B cell (primary cell): Measurements from ENCODE around the gene TRABD. TPM values are rescaled to one million over a fixed set of nuclear protein-coding genes. Genes with fewer than 3 reads are reported as not detected.
A peak's percentile ranks its signal among the peaks of the same experiment; 100 is the strongest.

Experiments
- ATAC-seq: fragments of 200-7000 bp; cut with Tn5 transposase; one replicate; pipeline ENCODE4 v1.10.0; 2021; ENCODE audit warnings: low read depth, mild to moderate bottlenecking, moderate number of reproducible peaks, moderate library complexity
- CTCF ChIA-PET: fragments of 350-600 bp; sonication (Branson Sonifier 250); formaldehyde crosslinking; loops from one replicate; lab custom pipeline; 2021; ENCODE audit warnings: antibody characterized with exemption, inconsistent platforms; lab: Charles Lee
- POLR2A ChIA-PET: fragments of 350-600 bp; sonication (Branson Sonifier 250); formaldehyde crosslinking; loops from one replicate; lab custom pipeline; 2021; ENCODE audit warnings: antibody characterized with exemption; lab: Charles Lee
- DNase-seq: peaks from one replicate; pipeline ENCODE4 v3.0.0; 2013
- H2AFZ ChIP-seq: 2 replicates; pipeline ENCODE4 v1.6.1; 2012; ENCODE audit warnings: mild to moderate bottlenecking, low read depth, low read length; ENCODE audit not compliant: insufficient read depth, poor library complexity, severe bottlenecking
- H3K27ac ChIP-seq, 2 donors: 1 replicate in 1 of 2; 2 replicates in 1 of 2; pipeline ENCODE4 v1.5.1; 2012 to 2013; ENCODE audit warnings: low read length in 2 of 2, mild to moderate bottlenecking in 2 of 2, moderate library complexity in 1 of 2
- H3K27me3 ChIP-seq, 4 experiments: fragments of 200-600 bp in 1 of 4; sonication (generic) in 1 of 4; replicated peaks in 1 of 4; 1 replicate in 2 of 4; 2 replicates in 2 of 4; pipeline versions ENCODE4 v1.6.1 to v1.7.0; 2013 to 2016; ENCODE audit warnings: low read length in 3 of 4, mild to moderate bottlenecking in 2 of 4, mixed read lengths in 1 of 4, moderate library complexity in 1 of 4; ENCODE audit not compliant: insufficient read depth in 4 of 4, control insufficient read depth in 3 of 4; ENCODE audit errors: control extremely low read depth in 1 of 4
- H3K36me3 ChIP-seq, 2 experiments: replicated peaks in 1 of 2; 1 replicate in 1 of 2; 2 replicates in 1 of 2; pipeline versions ENCODE4 v1.6.1 to v1.7.1; 2013; ENCODE audit warnings: low read length in 1 of 2; ENCODE audit not compliant: insufficient read depth in 2 of 2, control insufficient read depth in 1 of 2; ENCODE audit errors: control extremely low read depth in 1 of 2, extremely low read depth in 1 of 2
- H3K4me1 ChIP-seq, 2 donors: fragments of 200-600 bp in 1 of 2; sonication (generic) in 1 of 2; 1 replicate in 1 of 2; 2 replicates in 1 of 2; pipeline versions ENCODE4 v1.5.1 to v1.6.1; 2013 to 2017; ENCODE audit warnings: low read length in 2 of 2; ENCODE audit not compliant: control insufficient read depth in 2 of 2, insufficient read depth in 2 of 2
- H3K4me2 ChIP-seq: replicated peaks from 2 replicates; pipeline ENCODE3; 2012; ENCODE audit warnings: mild to moderate bottlenecking, low read depth, low read length; ENCODE audit not compliant: poor library complexity, severe bottlenecking
- H3K4me3 ChIP-seq, 5 experiments: fragments of 200-600 bp in 1 of 5; sonication (generic) in 1 of 5; 1 replicate in 3 of 5; 2 replicates in 2 of 5; pipeline versions ENCODE4 v1.5.1 to v1.7.0; 2011 to 2016; ENCODE audit warnings: low read length in 4 of 5, mild to moderate bottlenecking in 4 of 5, low read depth in 2 of 5, control low read depth in 1 of 5, moderate library complexity in 1 of 5; ENCODE audit not compliant: insufficient read depth in 1 of 5; ENCODE audit errors: control extremely low read depth in 1 of 5, extremely low read depth in 1 of 5
- H3K79me2 ChIP-seq: fragments of 200-600 bp; sonication (generic); one replicate; pipeline ENCODE4 v1.6.0; 2016; ENCODE audit warnings: low read length; ENCODE audit not compliant: control insufficient read depth, insufficient read depth
- H3K9ac ChIP-seq: fragments of 200-600 bp; sonication (generic); 2 replicates; pipeline ENCODE4 v1.6.1; 2017; ENCODE audit warnings: mild to moderate bottlenecking, low read length, moderate library complexity
- H3K9me3 ChIP-seq, 3 donors: one replicate each; pipeline versions ENCODE4 v1.6.1 to v1.7.1; 2013; ENCODE audit warnings: low read length in 2 of 3; ENCODE audit not compliant: control insufficient read depth in 2 of 3, insufficient read depth in 1 of 3; ENCODE audit errors: control extremely low read depth in 1 of 3
- H4K20me1 ChIP-seq: 2 replicates; pipeline ENCODE4 v1.6.0; 2012; ENCODE audit warnings: mild to moderate bottlenecking, low read length; ENCODE audit not compliant: insufficient read depth, control insufficient read depth, poor library complexity, severe bottlenecking
- H3K27ac Mint-ChIP-seq: one replicate; pipeline ENCODE4 v1.8.0; 2021; ENCODE audit warnings: mixed read lengths
- H3K27me3 Mint-ChIP-seq: one replicate; pipeline ENCODE4 v1.8.0; 2021; ENCODE audit warnings: mixed read lengths
- H3K4me1 Mint-ChIP-seq: one replicate; pipeline ENCODE4 v1.8.0; 2021; ENCODE audit warnings: mixed read lengths
- H3K4me3 Mint-ChIP-seq: one replicate; pipeline ENCODE4 v1.8.0; 2021; ENCODE audit warnings: mixed read lengths
- H3K9me3 Mint-ChIP-seq: one replicate; pipeline ENCODE4 v1.8.0; 2022; ENCODE audit warnings: mixed read lengths; ENCODE audit not compliant: insufficient read depth
- CTCF ChIP-seq: fragments of 200-600 bp; IDR thresholded peaks from one replicate; pipeline ENCODE4 v1.8.0; 2022; ENCODE audit warnings: antibody characterized with exemption, mild to moderate bottlenecking
- EZH2 ChIP-seq: IDR thresholded peaks from 2 replicates; pipeline ENCODE4 v1.6.1; 2012; ENCODE audit warnings: borderline replicate concordance, low read depth, mild to moderate bottlenecking, moderate library complexity, low read length; ENCODE audit not compliant: insufficient read depth, poor library complexity, severe bottlenecking
- WGBS: methylation state at CpG from one replicate; pipeline ENCODE4 v1.1.5; 2013; ENCODE audit warnings: missing lambda C conversion rate; ENCODE audit not compliant: insufficient coverage; 5-methylcytosine and 5-hydroxymethylcytosine counted together
- intact Hi-C: fragments of 100-400 bp; cut with micrococcal nuclease; formaldehyde crosslinking; loops from one replicate; pipeline ENCODE4 v1.10.0; 2022
- polyA plus RNA-seq: library from polyadenylated mRNA; depleted of rRNA; stranded (reverse); fragments of >200 nt; gene quantifications from 2 replicates; pipeline ENCODE4 v1.2.3, GENCODE V29; 2012
- total RNA-seq, 2 donors: library from RNA; stranded (reverse); fragments of 120-200 nt in 1 of 2; gene quantifications; 1 replicate in 1 of 2; 2 replicates in 1 of 2; pipeline versions ENCODE4 v1.2.3 to v1.2.4, GENCODE V29; 2013 to 2022

Gene TRABD
- total and polyA plus RNA-seq, 2 donors (not counting 1 experiment from before 2014, with no cell fraction given) = 164 to 200 TPM

DNA sequence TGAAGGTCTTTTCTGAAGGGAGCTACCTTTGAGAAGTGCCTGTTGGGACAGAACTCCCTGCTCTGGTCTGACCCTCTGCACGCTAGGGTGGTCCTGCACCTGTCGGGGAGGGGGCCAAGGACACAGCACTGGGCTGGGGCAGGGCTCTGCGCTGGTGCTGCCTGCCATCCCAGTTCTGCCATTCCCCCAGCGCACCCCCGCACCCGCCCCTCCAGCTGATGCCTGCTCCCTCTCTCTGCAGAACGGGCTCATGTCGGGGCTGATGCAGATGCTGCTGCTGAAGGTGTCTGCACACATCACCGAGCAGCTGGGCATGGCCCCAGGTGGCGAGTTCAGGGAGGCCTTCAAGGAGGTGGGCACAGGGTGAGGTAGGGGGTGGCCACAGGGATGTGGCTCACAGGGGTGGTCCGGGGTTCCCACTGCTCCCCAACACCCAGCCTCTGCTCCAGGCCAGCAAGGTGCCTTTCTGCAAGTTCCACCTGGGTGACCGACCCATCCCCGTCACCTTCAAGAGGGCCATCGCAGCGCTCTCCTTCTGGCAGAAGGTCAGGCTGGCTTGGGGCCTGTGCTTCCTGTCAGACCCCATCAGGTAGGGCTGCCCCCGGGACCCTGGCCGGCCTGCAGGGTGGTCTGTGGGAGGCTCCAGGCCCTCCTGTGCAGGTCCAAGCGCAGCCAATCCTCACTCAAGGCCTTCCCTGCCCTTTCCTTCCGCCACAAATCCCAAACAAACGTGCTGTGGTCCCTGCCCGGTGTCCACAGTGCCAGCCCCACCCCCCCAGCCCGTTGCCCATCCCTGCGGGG, 11.5 kb downstream of the TRABD start:
- Histone ChIP-seq H3K4me1 (peaks cover 49 to 57% of the 10 kb centered on the region in 2 donors), H3K79me2 (peaks cover 37% of the 10 kb centered on the region), H2AFZ (no peak overlapping the region), H3K4me2 (no peak overlapping the region), H4K20me1 (peaks cover 13% of the 10 kb centered on the region), H3K36me3 (peaks cover 0 to 27% of the 10 kb centered on the region in 2 experiments), H3K4me3 (no peak overlapping the region), H3K9me3 (no peaks in the 10 kb centered on the region), H3K27me3 (no peaks in the 10 kb centered on the region), H3K9ac (no peak overlapping the region), H3K27ac (no peak overlapping the region)
- Mint-ChIP-seq H3K27me3 (no peaks in the 10 kb centered on the region), H3K4me3 (no peak overlapping the region), H3K27ac (peak overlapping the region; percentile 15), H3K4me1 (peaks cover 31% of the 10 kb centered on the region), H3K9me3 (no peaks in the 10 kb centered on the region)
- no peak for DNase-seq
- intact Hi-C loops = no loop called here
- ChIA-PET CTCF (no interaction called here), POLR2A (interaction anchor here (1.5 kb wide), 1 partner anchor 10 kb away, joined by 5 read pairs; no protein-coding TSS in a partner anchor)
- no peak for ATAC-seq
- WGBS = 93% methylated on average over 23 of the region's 23 CpGs
- no peak for TF ChIP-seq CTCF

DNA sequence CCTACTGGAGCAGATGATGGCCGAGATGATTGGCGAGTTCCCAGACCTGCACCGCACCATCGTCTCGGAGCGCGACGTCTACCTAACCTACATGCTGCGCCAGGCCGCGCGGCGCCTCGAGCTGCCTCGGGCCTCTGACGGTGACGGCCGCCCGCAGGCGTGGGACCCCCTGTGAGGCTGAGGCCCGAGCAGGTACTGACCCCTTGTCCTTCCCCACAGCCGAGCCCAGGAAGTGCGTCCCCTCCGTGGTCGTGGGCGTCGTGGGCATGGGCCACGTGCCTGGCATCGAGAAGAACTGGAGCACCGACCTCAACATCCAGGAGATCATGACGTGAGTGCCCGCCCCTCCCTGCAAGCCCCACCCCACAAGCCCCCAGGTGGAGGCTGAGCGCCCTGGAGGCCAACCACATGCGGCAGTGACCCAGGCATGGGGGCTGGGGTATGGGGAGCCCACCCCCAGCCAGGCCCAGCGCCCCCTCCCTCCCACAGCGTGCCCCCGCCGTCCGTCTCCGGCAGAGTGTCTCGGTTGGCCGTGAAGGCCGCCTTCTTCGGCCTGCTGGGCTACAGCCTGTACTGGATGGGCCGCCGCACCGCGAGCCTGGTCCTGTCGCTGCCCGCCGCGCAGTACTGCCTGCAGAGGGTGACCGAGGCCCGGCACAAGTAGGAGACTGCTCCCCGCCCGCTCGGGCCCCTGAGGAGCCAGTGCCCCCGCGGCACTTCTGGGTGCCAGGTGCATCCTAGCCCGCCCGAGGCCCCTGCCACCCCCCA, 12.3 kb downstream of the TRABD start:
- no peak overlapping the region for H2AFZ ChIP-seq
- H4K20me1 ChIP-seq = peaks cover 13% of the 10 kb centered on the region
- ChIA-PET POLR2A (interaction anchor here (0.6 to 1.0 kb wide), 4 partner anchors 8 to 44 kb away, joined by 3 to 9 read pairs (median 5); no protein-coding TSS in a partner anchor), CTCF (no interaction called here)
- H3K4me1 ChIP-seq = peaks cover 42 to 52% of the 10 kb centered on the region in 2 donors
- H3K4me2 ChIP-seq = no peak overlapping the region
- WGBS = 93% methylated on average over 50 of the region's 61 CpGs
- no peak overlapping the region for H3K27ac ChIP-seq
- DNase-seq (peak; percentile 32), ATAC-seq (no peak)
- no peak for TF ChIP-seq EZH2
- TF ChIP-seq CTCF = no peak
- Mint-ChIP-seq H3K4me1 (peaks cover 26% of the 10 kb centered on the region), H3K27me3 (no peaks in the 10 kb centered on the region), H3K27ac (peak overlapping the region; percentile 41), H3K9me3 (no peaks in the 10 kb centered on the region), H3K4me3 (peak overlapping the region; percentile 67)
- no peak overlapping the region for H3K9ac ChIP-seq
- no peaks in the 10 kb centered on the region for H3K9me3 ChIP-seq
- H3K4me3 ChIP-seq = no peak overlapping the region
- peaks cover 41% of the 10 kb centered on the region for H3K79me2 ChIP-seq
- intact Hi-C loops = no loop called here
- H3K36me3 ChIP-seq = peaks cover 0 to 30% of the 10 kb centered on the region in 2 experiments
- H3K27me3 ChIP-seq = no peaks in the 10 kb centered on the region
